ENCODE results near the gene C12orf76. TPM values are rescaled to one million over a fixed set of nuclear protein-coding genes. Genes with fewer than 3 reads are reported as not detected.
"Not testable (repeated sequence)": the region's sequence is repeated elsewhere in the genome, so short reads cannot be mapped to it uniquely, and the experiment has no call there.

The C12orf76 gene
- polyA plus RNA-seq, 2 of the 4 experiments (the other 2 are of a cell fraction): 13.3 to 22.6 TPM

DNA sequence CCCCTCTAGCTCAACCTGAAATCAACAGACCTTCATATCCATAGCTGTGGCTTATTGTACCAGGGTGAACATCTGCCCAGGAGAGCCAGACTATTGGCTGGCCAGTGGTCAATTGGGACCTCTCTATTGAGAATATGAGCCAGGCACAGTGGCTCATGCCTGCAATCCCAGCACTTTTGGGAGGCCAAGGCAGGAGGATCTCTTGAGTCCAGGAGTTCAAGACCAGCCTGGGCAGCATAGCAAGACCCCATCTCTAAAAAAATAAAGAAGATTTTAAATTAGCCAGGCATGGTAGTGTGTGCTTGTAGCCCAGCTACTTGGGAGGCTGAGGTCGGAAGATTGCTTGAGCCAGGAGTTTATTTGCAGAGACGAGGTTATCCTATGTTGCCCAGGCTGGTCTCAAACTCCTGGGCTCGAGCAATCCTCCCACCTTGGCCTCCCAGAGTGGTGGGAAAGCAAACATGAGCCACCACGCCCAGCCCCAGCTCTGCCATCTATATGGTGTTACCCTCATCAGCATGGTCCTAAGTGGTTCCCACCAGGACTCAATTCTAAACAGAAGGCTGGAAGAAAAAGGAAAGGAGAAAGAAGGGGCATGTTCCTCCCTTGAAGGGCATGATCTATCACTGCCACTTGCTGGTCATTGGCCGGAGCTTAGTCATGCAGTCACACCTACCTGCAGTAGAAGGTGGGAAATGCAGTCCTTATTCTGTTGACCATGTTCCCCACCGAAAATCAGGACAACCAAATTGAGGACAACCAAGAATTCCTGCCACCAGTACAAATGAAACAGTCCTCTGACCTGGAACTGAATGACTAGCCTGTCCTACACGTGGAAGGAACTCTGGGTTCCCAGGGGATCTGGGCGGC is 42.2 kb upstream of the C12orf76 start:
- 63% methylated on average over 8 of the region's 8 CpGs for WGBS (ENCODE audit: missing lambda C conversion rate)
- H3K4me2 ChIP-seq: no peak overlapping the region
- DNase-seq (ENCODE audit: low read depth in 1 of 2, low spot score in 1 of 2) (no peak), FAIRE-seq (no peak), ATAC-seq (no peak; a peak in 1 of 6 replicates)
- H3K27ac ChIP-seq: 0 out of 6 replicates have a peak overlapping the region, but pooled peaks of 1 of the 2 experiments have one; percentile 18
- H3K4me1 ChIP-seq: no peaks in the 10 kb centered on the region
- H3K4me3 ChIP-seq: no peak overlapping the region
- ChIA-PET CTCF (interaction anchor here (1.0 to 9.2 kb wide), 5 partner anchors 9 to 341 kb away, joined by 3 to 78 read pairs (median 4); no protein-coding TSS in a partner anchor), POLR2A (no interaction called here)
- no peaks in the 10 kb centered on the region for H3K9me3 ChIP-seq
- TF ChIP-seq TP53 (CRISPR knock-in tag; IDR thresholded peaks at IDR 0.05) (no peak), GATA3 (IDR thresholded peaks at IDR 0.05; ENCODE audit: borderline replicate concordance) (no peak), CHD4 (IDR thresholded peaks at IDR 0.05; ENCODE audit: borderline replicate concordance) (no peak), ZFP36 (IDR thresholded peaks at IDR 0.05; ENCODE audit: borderline replicate concordance, partially characterized antibody) (no peak), HOXB5 (CRISPR knock-in tag; IDR thresholded peaks at IDR 0.05) (no peak), SMC3 (IDR thresholded peaks at IDR 0.05) (no peak)

DNA sequence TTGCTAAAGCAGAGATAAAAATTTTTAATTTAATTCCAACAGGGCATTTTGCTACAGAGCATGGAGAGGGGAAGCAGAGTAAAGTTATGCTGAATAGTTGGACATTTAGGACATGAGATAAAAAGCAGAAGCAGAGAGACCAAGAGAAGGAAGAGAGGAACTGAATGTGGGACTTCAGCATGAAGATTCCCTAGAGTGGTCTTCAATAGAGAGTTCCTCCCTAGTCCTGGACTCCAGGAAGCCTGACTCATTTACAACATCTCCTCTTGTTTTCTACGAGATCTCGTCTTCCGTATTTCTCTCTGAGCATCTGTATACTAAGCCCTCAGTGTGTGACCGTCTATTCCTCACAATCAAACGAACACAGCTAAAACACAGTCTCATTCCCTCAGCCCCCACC is 40.6 kb upstream of the C12orf76 start:
- H3K4me2 ChIP-seq: no peak overlapping the region
- POLR2A ChIA-PET: no interaction called here
- no peaks in the 10 kb centered on the region for H3K9me3 ChIP-seq
- H3K4me1 ChIP-seq: no peaks in the 10 kb centered on the region
- CTCF ChIA-PET: interaction anchor here (0.7 to 9.2 kb wide), 4 partner anchors 11 to 46 kb away, joined by 3 to 78 read pairs (median 4); no protein-coding TSS in a partner anchor
- H3K4me3 ChIP-seq: no peak overlapping the region
- no peak for ATAC-seq
- FAIRE-seq: no peak
- no peak for TF ChIP-seq TP53 (CRISPR knock-in tag; IDR thresholded peaks at IDR 0.05)
- no peak for TF ChIP-seq RARB (CRISPR knock-in tag; IDR thresholded peaks at IDR 0.05)
- TF ChIP-seq PHF8 (IDR thresholded peaks at IDR 0.05; ENCODE audit: borderline replicate concordance, low read depth): no peak
- TF ChIP-seq NPAS2 (CRISPR knock-in tag; IDR thresholded peaks at IDR 0.05; ENCODE audit: borderline replicate concordance): no peak
- no peak for TF ChIP-seq TFCP2L1 (CRISPR knock-in tag; IDR thresholded peaks at IDR 0.05)
- TF ChIP-seq PBX3 (IDR thresholded peaks at IDR 0.05): no peak
- no peak for TF ChIP-seq CEBPB (IDR thresholded peaks at IDR 0.05)
- no peak for TF ChIP-seq CBX8 (IDR thresholded peaks at IDR 0.05)
- no peak for TF ChIP-seq RCOR1 (IDR thresholded peaks at IDR 0.05; ENCODE audit: low read depth, low read length)
- TF ChIP-seq MAZ (IDR thresholded peaks at IDR 0.05; ENCODE audit: borderline replicate concordance, low read depth, low read length): no peak
- TF ChIP-seq HEYL (CRISPR knock-in tag; IDR thresholded peaks at IDR 0.05): no peak
- TF ChIP-seq ZC3H11A (IDR thresholded peaks at IDR 0.05): no peak
- TF ChIP-seq EHMT2 (IDR thresholded peaks at IDR 0.05; ENCODE audit: low read depth): no peak
- TF ChIP-seq SMC3 (IDR thresholded peaks at IDR 0.05): no peak
- no peak for TF ChIP-seq ELK1 (IDR thresholded peaks at IDR 0.05; ENCODE audit: low read depth, low read length)
- no peak for TF ChIP-seq RFX5 (IDR thresholded peaks at IDR 0.05)
- TF ChIP-seq HOXB5 (CRISPR knock-in tag; IDR thresholded peaks at IDR 0.05): no peak
- no peak for DNase-seq (ENCODE audit: low read depth in 1 of 2, low spot score in 1 of 2)
- WGBS (ENCODE audit: missing lambda C conversion rate): 76% methylated on average over 5 of the region's 5 CpGs
- no peak overlapping the region for H3K27ac ChIP-seq

- not testable (repeated sequence) for FAIRE-seq; DNase-seq (ENCODE audit: low read depth in 1 of 2, low spot score in 1 of 2); H3K27ac ChIP-seq; H3K9me3 ChIP-seq; ATAC-seq; H3K4me2 ChIP-seq; H3K4me3 ChIP-seq; H3K4me1 ChIP-seq
- POLR2A ChIA-PET: interaction anchor here (0.6 kb wide), 1 partner anchor 192 kb away, joined by 3 read pairs; no protein-coding TSS in a partner anchor
- CTCF ChIA-PET: interaction anchor here (9.2 kb wide), 1 partner anchor 12 kb away, joined by 78 read pairs; no protein-coding TSS in a partner anchor
- 82% methylated on average over 6 of the region's 6 CpGs for WGBS (ENCODE audit: missing lambda C conversion rate)
These were observed 39.9 kb upstream of the C12orf76 start for GRCh38 chr12:110088216-110088615.
